GM12878 (cell line): ENCODE measurements around the gene SSBP2. TPM values are rescaled to one million over a fixed set of nuclear protein-coding genes. Genes with fewer than 3 reads are reported as not detected.

Experiments used
- BHLHE40 ChIP-seq, 2 experiments: fragments of 450-650 bp in 1 of 2; IDR thresholded peaks; 2 replicates each; pipeline ENCODE4 v1.6.1; 2011 to 2017; ENCODE audit warnings: low read depth in 2 of 2, borderline replicate concordance in 1 of 2, improper control_type of control experiment in 1 of 2, low read length in 1 of 2, mild to moderate bottlenecking in 1 of 2
- GATAD2B ChIP-seq: fragments of 450-650 bp; conservative IDR thresholded peaks from 2 replicates; pipeline ENCODE4 v1.6.1; 2017; ENCODE audit warnings: low read depth, mild to moderate bottlenecking, moderate library complexity
- HDAC6 ChIP-seq: fragments of 200-600 bp; sonication (generic); IDR thresholded peaks from one replicate; pipeline ENCODE4 v1.8.0; 2017; ENCODE audit warnings: antibody characterized with exemption; ENCODE audit not compliant: unreplicated experiment
- MEF2A ChIP-seq: IDR thresholded peaks from 2 replicates; pipeline ENCODE4 v1.6.1; 2011; ENCODE audit warnings: low read depth, mild to moderate bottlenecking, low read length, moderate library complexity; ENCODE audit not compliant: insufficient read depth
- MXI1 ChIP-seq: fragments of 150-350 bp; IDR thresholded peaks from 2 replicates; pipeline ENCODE4 v1.6.1; 2011; ENCODE audit warnings: low read depth, mild to moderate bottlenecking, inconsistent platforms, low read length, improper control_type of control experiment
- POLR2AphosphoS2 ChIP-seq: IDR thresholded peaks from 2 replicates; pipeline ENCODE4 v1.6.1; 2011; ENCODE audit warnings: low read depth, mild to moderate bottlenecking, low read length, improper control_type of control experiment, moderate library complexity
- SIX5 ChIP-seq: IDR thresholded peaks from 2 replicates; pipeline ENCODE4 v1.6.1; 2011; ENCODE audit warnings: mild to moderate bottlenecking, low read depth, low read length, moderate library complexity; ENCODE audit not compliant: severe bottlenecking
- SREBF2 ChIP-seq: IDR thresholded peaks from 2 replicates; pipeline ENCODE4 v1.6.1; 2012; ENCODE audit warnings: mild to moderate bottlenecking, low read length
- polyA plus RNA-seq, 11 experiments: library from polyadenylated mRNA; depleted of rRNA in 4 of 11; unstranded in 6 of 11; stranded (reverse) in 5 of 11; fragments of >200 nt; fragmentation: Nextera tagmentation in 4 of 11; fragmentation: Illumina TruSeq in 1 of 11; extraction: Ambion mirVana in 4 of 11; extraction: Trizol in 1 of 11; gene quantifications; 1 replicate in 1 of 11; 2 replicates in 10 of 11; pipeline versions ENCODE4 v1.2.1 to v1.2.3, GENCODE V29; 2011 to 2016; ENCODE audit warnings: inconsistent platforms in 2 of 11, missing spikeins in 2 of 11, low read depth in 1 of 11
- total RNA-seq, 4 experiments: library from RNA; depleted of rRNA in 3 of 4; stranded (reverse); fragments of >200 nt in 3 of 4; fragmentation: Illumina TruSeq in 1 of 4; extraction: Trizol in 1 of 4; gene quantifications; 2 replicates each; pipeline versions ENCODE4 v1.2.1 to v1.2.3, GENCODE V29; 2013 to 2021
- TF ChIP-seq, protein P1 (sequence below): fragments of 450-650 bp; conservative IDR thresholded peaks from 2 replicates; pipeline ENCODE4 v1.6.1; 2017; ENCODE audit warnings: mild to moderate bottlenecking, moderate library complexity
- TF ChIP-seq, protein P2 (sequence below): fragments of 450-650 bp; formaldehyde crosslinking; IDR thresholded peaks from 2 replicates; pipeline ENCODE4 v1.4.0; 2020; ENCODE audit warnings: mild to moderate bottlenecking, moderate library complexity

Gene SSBP2
- total and polyA plus RNA-seq, 10 of the 15 experiments (the other 5 are each of a cell fraction or from before 2014, with no cell fraction given): 52.2 to 132 (median 110) TPM

GRCh38 chr5:81788329-81788728 is 37.4 kb upstream of the SSBP2 start (continued):
- TF ChIP-seq HDAC6 (no peak), SREBF2 (no peak), GATAD2B (no peak), BHLHE40 (IDR thresholded peaks at IDR 0.05; ENCODE audit: borderline replicate concordance in 1 of 2, low read depth in 2 of 2, low read length in 1 of 2) (no peak), SIX5 (no peak), MEF2A (no peak), MXI1 (no peak), POLR2AphosphoS2 (no peak)
- TF ChIP-seq, protein P1, sequence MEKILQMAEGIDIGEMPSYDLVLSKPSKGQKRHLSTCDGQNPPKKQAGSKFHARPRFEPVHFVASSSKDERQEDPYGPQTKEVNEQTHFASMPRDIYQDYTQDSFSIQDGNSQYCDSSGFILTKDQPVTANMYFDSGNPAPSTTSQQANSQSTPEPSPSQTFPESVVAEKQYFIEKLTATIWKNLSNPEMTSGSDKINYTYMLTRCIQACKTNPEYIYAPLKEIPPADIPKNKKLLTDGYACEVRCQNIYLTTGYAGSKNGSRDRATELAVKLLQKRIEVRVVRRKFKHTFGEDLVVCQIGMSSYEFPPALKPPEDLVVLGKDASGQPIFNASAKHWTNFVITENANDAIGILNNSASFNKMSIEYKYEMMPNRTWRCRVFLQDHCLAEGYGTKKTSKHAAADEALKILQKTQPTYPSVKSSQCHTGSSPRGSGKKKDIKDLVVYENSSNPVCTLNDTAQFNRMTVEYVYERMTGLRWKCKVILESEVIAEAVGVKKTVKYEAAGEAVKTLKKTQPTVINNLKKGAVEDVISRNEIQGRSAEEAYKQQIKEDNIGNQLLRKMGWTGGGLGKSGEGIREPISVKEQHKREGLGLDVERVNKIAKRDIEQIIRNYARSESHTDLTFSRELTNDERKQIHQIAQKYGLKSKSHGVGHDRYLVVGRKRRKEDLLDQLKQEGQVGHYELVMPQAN: no peak
- TF ChIP-seq, protein P2, sequence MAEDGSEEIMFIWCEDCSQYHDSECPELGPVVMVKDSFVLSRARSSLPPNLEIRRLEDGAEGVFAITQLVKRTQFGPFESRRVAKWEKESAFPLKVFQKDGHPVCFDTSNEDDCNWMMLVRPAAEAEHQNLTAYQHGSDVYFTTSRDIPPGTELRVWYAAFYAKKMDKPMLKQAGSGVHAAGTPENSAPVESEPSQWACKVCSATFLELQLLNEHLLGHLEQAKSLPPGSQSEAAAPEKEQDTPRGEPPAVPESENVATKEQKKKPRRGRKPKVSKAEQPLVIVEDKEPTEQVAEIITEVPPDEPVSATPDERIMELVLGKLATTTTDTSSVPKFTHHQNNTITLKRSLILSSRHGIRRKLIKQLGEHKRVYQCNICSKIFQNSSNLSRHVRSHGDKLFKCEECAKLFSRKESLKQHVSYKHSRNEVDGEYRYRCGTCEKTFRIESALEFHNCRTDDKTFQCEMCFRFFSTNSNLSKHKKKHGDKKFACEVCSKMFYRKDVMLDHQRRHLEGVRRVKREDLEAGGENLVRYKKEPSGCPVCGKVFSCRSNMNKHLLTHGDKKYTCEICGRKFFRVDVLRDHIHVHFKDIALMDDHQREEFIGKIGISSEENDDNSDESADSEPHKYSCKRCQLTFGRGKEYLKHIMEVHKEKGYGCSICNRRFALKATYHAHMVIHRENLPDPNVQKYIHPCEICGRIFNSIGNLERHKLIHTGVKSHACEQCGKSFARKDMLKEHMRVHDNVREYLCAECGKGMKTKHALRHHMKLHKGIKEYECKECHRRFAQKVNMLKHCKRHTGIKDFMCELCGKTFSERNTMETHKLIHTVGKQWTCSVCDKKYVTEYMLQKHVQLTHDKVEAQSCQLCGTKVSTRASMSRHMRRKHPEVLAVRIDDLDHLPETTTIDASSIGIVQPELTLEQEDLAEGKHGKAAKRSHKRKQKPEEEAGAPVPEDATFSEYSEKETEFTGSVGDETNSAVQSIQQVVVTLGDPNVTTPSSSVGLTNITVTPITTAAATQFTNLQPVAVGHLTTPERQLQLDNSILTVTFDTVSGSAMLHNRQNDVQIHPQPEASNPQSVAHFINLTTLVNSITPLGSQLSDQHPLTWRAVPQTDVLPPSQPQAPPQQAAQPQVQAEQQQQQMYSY (CRISPR knock-in tag): no peak
